ENCODE measurements around the gene HIVEP3.

DNA sequence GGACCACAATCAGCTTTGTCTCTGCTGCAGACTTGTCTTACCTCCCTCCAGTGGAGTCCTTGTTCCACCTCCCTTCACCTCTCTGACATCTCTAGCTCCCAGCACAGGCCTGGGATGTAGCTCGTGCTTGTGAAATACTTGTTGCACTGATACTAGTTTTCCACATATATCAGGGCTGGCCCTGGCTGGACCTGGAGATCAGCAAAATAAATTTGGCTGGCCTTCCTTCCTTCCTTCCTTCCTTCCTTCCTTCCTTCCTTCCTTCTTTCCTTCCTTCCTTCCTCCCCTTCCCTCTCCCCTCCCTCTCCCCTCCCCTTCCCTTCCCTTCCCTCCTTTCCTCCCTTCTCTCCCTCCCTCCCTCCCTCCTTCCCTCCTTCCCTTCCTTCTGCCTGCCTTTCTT, 196.5 kb downstream of the HIVEP3 start:
- TF ChIP-seq, protein P1, sequence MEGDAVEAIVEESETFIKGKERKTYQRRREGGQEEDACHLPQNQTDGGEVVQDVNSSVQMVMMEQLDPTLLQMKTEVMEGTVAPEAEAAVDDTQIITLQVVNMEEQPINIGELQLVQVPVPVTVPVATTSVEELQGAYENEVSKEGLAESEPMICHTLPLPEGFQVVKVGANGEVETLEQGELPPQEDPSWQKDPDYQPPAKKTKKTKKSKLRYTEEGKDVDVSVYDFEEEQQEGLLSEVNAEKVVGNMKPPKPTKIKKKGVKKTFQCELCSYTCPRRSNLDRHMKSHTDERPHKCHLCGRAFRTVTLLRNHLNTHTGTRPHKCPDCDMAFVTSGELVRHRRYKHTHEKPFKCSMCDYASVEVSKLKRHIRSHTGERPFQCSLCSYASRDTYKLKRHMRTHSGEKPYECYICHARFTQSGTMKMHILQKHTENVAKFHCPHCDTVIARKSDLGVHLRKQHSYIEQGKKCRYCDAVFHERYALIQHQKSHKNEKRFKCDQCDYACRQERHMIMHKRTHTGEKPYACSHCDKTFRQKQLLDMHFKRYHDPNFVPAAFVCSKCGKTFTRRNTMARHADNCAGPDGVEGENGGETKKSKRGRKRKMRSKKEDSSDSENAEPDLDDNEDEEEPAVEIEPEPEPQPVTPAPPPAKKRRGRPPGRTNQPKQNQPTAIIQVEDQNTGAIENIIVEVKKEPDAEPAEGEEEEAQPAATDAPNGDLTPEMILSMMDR (IDR thresholded peaks at IDR 0.05; ENCODE audit: insufficient read depth, low read length): no peak
- TF ChIP-seq GABPA (IDR thresholded peaks at IDR 0.05; ENCODE audit: low read depth) (no peak), POLR2AphosphoS5 (IDR thresholded peaks at IDR 0.05; ENCODE audit: low read depth) (no peak)
